Naive thymus-derived CD8-positive, alpha-beta T cell (primary cell): ENCODE results near the gene PAK4. TPM values are rescaled to one million over a fixed set of nuclear protein-coding genes. Genes with fewer than 3 reads are reported as not detected.

Experiments
- ATAC-seq, 2 donors: fragments of 150-1000 bp; cut with Tn5 transposase in 1 of 2; sonication (Bioruptor Pico), chemical (Tn5 transposase) in 1 of 2; 1 replicate in 1 of 2; 2 replicates in 1 of 2; pipeline ENCODE4 v1.10.0; 2021; ENCODE audit warnings: mild to moderate bottlenecking in 2 of 2, moderate library complexity in 2 of 2
- POLR2A ChIA-PET: fragments of 350-600 bp; sonication (Branson Sonifier 250); formaldehyde crosslinking; loops from one replicate; lab custom pipeline; 2021; ENCODE audit warnings: antibody characterized with exemption; lab: Charles Lee
- DNase-seq, 10 donors: peaks; one replicate each; pipeline versions ENCODE4 v3.0.0 to v3.0.0-alpha.2; 2020 to 2022
- H3K27ac Mint-ChIP-seq, 10 donors: one replicate each; pipeline ENCODE4 v1.8.0; 2020 to 2022; ENCODE audit warnings: mild to moderate bottlenecking in 10 of 10, mixed read lengths in 10 of 10, moderate library complexity in 4 of 10, inconsistent platforms in 1 of 10
- H3K27me3 Mint-ChIP-seq, 5 donors: one replicate each; pipeline ENCODE4 v1.8.0; 2021 to 2022; ENCODE audit warnings: mixed read lengths in 5 of 5
- H3K36me3 Mint-ChIP-seq, 3 donors: one replicate each; pipeline ENCODE4 v1.8.0; 2020 to 2022; ENCODE audit warnings: mixed read lengths in 3 of 3, mild to moderate bottlenecking in 2 of 3, inconsistent platforms in 1 of 3
- H3K4me1 Mint-ChIP-seq, 4 donors: one replicate each; pipeline ENCODE4 v1.8.0; 2021 to 2022; ENCODE audit warnings: mixed read lengths in 4 of 4
- H3K4me3 Mint-ChIP-seq, 10 donors: one replicate each; pipeline ENCODE4 v1.8.0; 2020 to 2022; ENCODE audit warnings: mild to moderate bottlenecking in 10 of 10, mixed read lengths in 10 of 10, moderate library complexity in 6 of 10, inconsistent platforms in 1 of 10
- H3K9me3 Mint-ChIP-seq, 9 donors: one replicate each; pipeline ENCODE4 v1.8.0; 2020 to 2022; ENCODE audit warnings: mixed read lengths in 9 of 9, mild to moderate bottlenecking in 3 of 9, inconsistent platforms in 1 of 9, moderate library complexity in 1 of 9
- polyA plus RNA-seq, 3 donors: library from polyadenylated mRNA; unstranded; fragments of 300-500 nt; fragmentation: Illumina TruSeq; gene quantifications; one replicate each; pipeline ENCODE4 v1.2.3, GENCODE V29; 2021
- total RNA-seq, 8 experiments: library from RNA in 2 of 8; stranded (reverse) in 2 of 8; gene quantifications; one replicate each; pipeline ENCODE4 v1.2.3 and lab custom pipeline; 2021 to 2026

The PAK4 gene
- total and polyA plus RNA-seq, 5 experiments from 2014 or later, result 1.3 to 16.8 (median 1.4) TPM

GRCh38 chr19:39155741-39156140 lies 30.2 kb downstream of the PAK4 start:
- no peaks in the 10 kb centered on the region for H3K9me3 Mint-ChIP-seq
- POLR2A ChIA-PET, result no interaction called here
- H3K36me3 Mint-ChIP-seq, result no peaks in the 10 kb centered on the region
- DNase-seq (no peak), ATAC-seq (no peak)
- H3K27me3 Mint-ChIP-seq, result no peaks in the 10 kb centered on the region
- H3K27ac Mint-ChIP-seq, result peak overlapping the region in 1 of 10 donors; percentile 70
- peaks cover 22 to 43% (median 42%) of the 10 kb centered on the region in 4 donors for H3K4me1 Mint-ChIP-seq
- no peak overlapping the region for H3K4me3 Mint-ChIP-seq

GRCh38 chr19:39156326-39157230 lies 31.0 kb downstream of the PAK4 start:
- Mint-ChIP-seq H3K4me1 (peaks cover 21 to 39% (median 38%) of the 10 kb centered on the region in 4 donors), H3K27ac (peak overlapping the region in 2 of 10 donors; percentile 7 to 72), H3K4me3 (peak overlapping the region in 1 of 10 donors; percentile 18), H3K36me3 (no peaks in the 10 kb centered on the region), H3K9me3 (no peaks in the 10 kb centered on the region), H3K27me3 (no peaks in the 10 kb centered on the region)
- no peak for ATAC-seq
- POLR2A ChIA-PET, result no interaction called here
- DNase-seq, result no peak

GRCh38 chr19:39157275-39157996 lies 31.9 kb downstream of the PAK4 start:
- DNase-seq (no peak), ATAC-seq (no peak)
- Mint-ChIP-seq H3K4me1 (peaks cover 21 to 41% (median 35%) of the 10 kb centered on the region in 4 donors), H3K4me3 (peak overlapping the region in 1 of 10 donors; percentile 18), H3K27ac (peak overlapping the region in 2 of 10 donors; percentile 7 to 10), H3K27me3 (no peaks in the 10 kb centered on the region), H3K9me3 (no peaks in the 10 kb centered on the region), H3K36me3 (no peaks in the 10 kb centered on the region)
- POLR2A ChIA-PET, result no interaction called here

GRCh38 chr19:39157997-39158389 lies 32.4 kb downstream of the PAK4 start:
- POLR2A ChIA-PET, result no interaction called here
- no peaks in the 10 kb centered on the region for H3K9me3 Mint-ChIP-seq
- peaks cover 24 to 46% (median 38%) of the 10 kb centered on the region in 4 donors for H3K4me1 Mint-ChIP-seq
- no peak overlapping the region for H3K4me3 Mint-ChIP-seq
- peaks cover 0 to 3% (median 0%) of the 10 kb centered on the region in 3 donors for H3K36me3 Mint-ChIP-seq
- ATAC-seq (no peak), DNase-seq (no peak)
- H3K27me3 Mint-ChIP-seq, result no peaks in the 10 kb centered on the region
- H3K27ac Mint-ChIP-seq, result peak overlapping the region in 1 of 10 donors; percentile 51

- no peaks in the 10 kb centered on the region for H3K9me3 Mint-ChIP-seq
- POLR2A ChIA-PET, result interaction anchor here (0.9 kb wide), 1 partner anchor 13 kb away, joined by 3 read pairs; no protein-coding TSS in a partner anchor
- no peak for DNase-seq
These were observed 33.2 kb downstream of the PAK4 start for GRCh38 chr19:39158646-39159260.

GRCh38 chr19:39160523-39160861 lies 34.9 kb downstream of the PAK4 start:
- H3K27me3 Mint-ChIP-seq, result no peaks in the 10 kb centered on the region
- H3K4me3 Mint-ChIP-seq, result no peak overlapping the region
- DNase-seq, result no peak
- POLR2A ChIA-PET, result no interaction called here
- peak overlapping the region in 4 of 10 donors; percentile 10 to 78 (median 74) for H3K27ac Mint-ChIP-seq
- peaks cover 0 to 3% (median 0%) of the 10 kb centered on the region in 3 donors for H3K36me3 Mint-ChIP-seq
- no peak for ATAC-seq
- no peaks in the 10 kb centered on the region for H3K9me3 Mint-ChIP-seq
- peaks cover 20 to 38% (median 31%) of the 10 kb centered on the region in 4 donors for H3K4me1 Mint-ChIP-seq

More at GRCh38 chr19:39158646-39159260, 33.2 kb downstream of the PAK4 start:
- peaks cover 0 to 3% (median 0%) of the 10 kb centered on the region in 3 donors for H3K36me3 Mint-ChIP-seq
- H3K4me3 Mint-ChIP-seq, result no peak overlapping the region
- H3K4me1 Mint-ChIP-seq, result peaks cover 24 to 44% (median 38%) of the 10 kb centered on the region in 4 donors
- no peak for ATAC-seq
- H3K27me3 Mint-ChIP-seq, result no peaks in the 10 kb centered on the region
- H3K27ac Mint-ChIP-seq, result peak overlapping the region in 1 of 10 donors; percentile 51

- Mint-ChIP-seq H3K4me3 (no peak overlapping the region), H3K27me3 (no peaks in the 10 kb centered on the region)
These were observed 35.5 kb downstream of the PAK4 start for GRCh38 chr19:39160889-39161672.

GRCh38 chr19:39162441-39163043 lies 37.0 kb downstream of the PAK4 start:
- no peaks in the 10 kb centered on the region for H3K9me3 Mint-ChIP-seq
- DNase-seq (no peak), ATAC-seq (no peak)
- no peaks in the 10 kb centered on the region for H3K27me3 Mint-ChIP-seq
- POLR2A ChIA-PET, result no interaction called here
- H3K36me3 Mint-ChIP-seq, result peaks cover 0 to 3% (median 0%) of the 10 kb centered on the region in 3 donors
- H3K4me1 Mint-ChIP-seq, result peaks cover 18 to 31% (median 21%) of the 10 kb centered on the region in 4 donors
- no peak overlapping the region for H3K4me3 Mint-ChIP-seq
- H3K27ac Mint-ChIP-seq, result peak overlapping the region in 3 of 10 donors; percentile 41 to 84 (median 61)

More at GRCh38 chr19:39160889-39161672, 35.5 kb downstream of the PAK4 start:
- POLR2A ChIA-PET, result interaction anchor here (0.6 kb wide), 1 partner anchor 124 kb away, joined by 3 read pairs; no protein-coding TSS in a partner anchor
- Mint-ChIP-seq H3K27ac (peak overlapping the region in 2 of 10 donors; percentile 10 to 32), H3K4me1 (peaks cover 20 to 38% (median 25%) of the 10 kb centered on the region in 4 donors), H3K9me3 (no peaks in the 10 kb centered on the region), H3K36me3 (peaks cover 0 to 3% (median 0%) of the 10 kb centered on the region in 3 donors)
- ATAC-seq (no peak), DNase-seq (no peak)

- ATAC-seq (no peak), DNase-seq (no peak)
- Mint-ChIP-seq H3K4me1 (peaks cover 13 to 20% (median 15%) of the 10 kb centered on the region in 4 donors), H3K36me3 (peaks cover 0 to 5% (median 0%) of the 10 kb centered on the region in 3 donors), H3K4me3 (no peak overlapping the region), H3K27ac (peak overlapping the region in 2 of 10 donors; percentile 9 to 67), H3K27me3 (no peaks in the 10 kb centered on the region), H3K9me3 (no peaks in the 10 kb centered on the region)
- POLR2A ChIA-PET, result no interaction called here
These were observed 38.0 kb downstream of the PAK4 start for GRCh38 chr19:39163621-39164020.

- DNase-seq (no peak), ATAC-seq (no peak)
- peaks cover 0 to 9% (median 4%) of the 10 kb centered on the region in 3 donors for H3K36me3 Mint-ChIP-seq
- peaks cover 12 to 15% (median 14%) of the 10 kb centered on the region in 4 donors for H3K4me1 Mint-ChIP-seq
- H3K4me3 Mint-ChIP-seq, result no peak overlapping the region
- no peaks in the 10 kb centered on the region for H3K27me3 Mint-ChIP-seq
- H3K9me3 Mint-ChIP-seq, result no peaks in the 10 kb centered on the region
- H3K27ac Mint-ChIP-seq, result peak overlapping the region in 5 of 10 donors; percentile 33 to 82 (median 40)
- POLR2A ChIA-PET, result interaction anchor here (0.9 kb wide), 1 partner anchor 271 kb away, joined by 3 read pairs; the partner anchor contains the start of gene RPS16
These were observed 38.7 kb downstream of the PAK4 start for GRCh38 chr19:39164289-39164688.

- Mint-ChIP-seq H3K4me3 (no peak overlapping the region), H3K4me1 (peaks cover 6 to 10% (median 8%) of the 10 kb centered on the region in 4 donors), H3K36me3 (peaks cover 0 to 14% (median 4%) of the 10 kb centered on the region in 3 donors), H3K27ac (no peak overlapping the region), H3K9me3 (no peaks in the 10 kb centered on the region), H3K27me3 (no peaks in the 10 kb centered on the region)
- DNase-seq (no peak), ATAC-seq (no peak)
- POLR2A ChIA-PET, result interaction anchor here (0.7 kb wide), 1 partner anchor 10 kb away, joined by 3 read pairs; no protein-coding TSS in a partner anchor
These were observed 40.3 kb downstream of the PAK4 start for GRCh38 chr19:39165857-39166256.
